Measurements from ENCODE around the gene OSBP2. TPM values are rescaled to one million over a fixed set of nuclear protein-coding genes. Genes with fewer than 3 reads are reported as not detected.

OSBP2 gene
- total and polyA plus RNA-seq, 2 experiments from 2014 or later = 2.1 to 2.9 TPM

DNA sequence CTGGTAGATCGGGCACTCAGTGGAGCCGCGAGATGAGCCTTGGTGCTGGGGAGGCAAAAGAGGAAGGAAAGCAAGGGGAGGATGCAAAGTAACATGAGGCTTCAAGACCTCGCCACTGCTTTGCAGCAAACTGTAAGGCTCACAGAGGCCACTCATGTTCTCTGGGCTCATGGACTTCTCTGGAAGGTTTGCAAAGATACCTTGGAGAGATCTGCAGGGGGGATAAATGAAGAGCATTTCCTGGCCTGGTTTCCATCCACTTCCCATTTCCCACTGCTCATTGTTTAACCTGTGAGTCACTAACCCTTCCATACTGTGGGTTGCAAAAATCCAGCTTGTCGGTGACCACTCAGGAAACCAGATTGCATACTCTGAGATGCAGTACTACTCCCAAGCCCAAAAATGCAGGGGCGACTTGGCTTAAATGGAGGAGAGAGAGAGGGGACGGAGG is 38.5 kb downstream of the OSBP2 start:
- Histone ChIP-seq H2AFZ (no peak overlapping the region), H3K4me3 (no peak overlapping the region), H4K20me1 (replicated peaks; ENCODE audit: insufficient read depth) (no peaks in the 10 kb centered on the region), H3K79me2 (replicated peaks; ENCODE audit: insufficient read depth) (no peaks in the 10 kb centered on the region), H3K4me1 (ENCODE audit: insufficient read depth) (peaks cover 3% of the 10 kb centered on the region; the same call in 1 of the 2 replicates), H3F3A (replicated peaks; ENCODE audit: low read depth) (no peaks in the 10 kb centered on the region), H3K4me2 (no peak overlapping the region), H3K27me3 (ENCODE audit: insufficient read depth) (no peaks in the 10 kb centered on the region), H3K36me3 (ENCODE audit: insufficient read depth) (no peaks in the 10 kb centered on the region), H3K27ac (ENCODE audit: low read depth) (no peak overlapping the region), H3K9me2 (ENCODE audit: insufficient read depth) (no peaks in the 10 kb centered on the region)
- TF ChIP-seq NANOG (IDR thresholded peaks at IDR 0.05; ENCODE audit: borderline replicate concordance) (no peak), JUNB (IDR thresholded peaks at IDR 0.05; ENCODE audit: unreplicated experiment) (no peak), CREB1 (CRISPR knock-in tag; IDR thresholded peaks at IDR 0.05; ENCODE audit: low read depth) (no peak), STAT1 (IDR thresholded peaks at IDR 0.05; ENCODE audit: unreplicated experiment) (no peak), ZNF114 (CRISPR knock-in tag; IDR thresholded peaks at IDR 0.05) (no peak), EZH2 (IDR thresholded peaks at IDR 0.05; ENCODE audit: low read depth, unreplicated experiment) (no peak), ZNF331 (CRISPR knock-in tag; IDR thresholded peaks at IDR 0.05; ENCODE audit: low read depth) (no peak), POLR2AphosphoS5 (IDR thresholded peaks at IDR 0.05; ENCODE audit: low read depth) (no peak), EZH2phosphoT487 (IDR thresholded peaks at IDR 0.05; ENCODE audit: unreplicated experiment) (no peak)
- TF ChIP-seq, protein P1, sequence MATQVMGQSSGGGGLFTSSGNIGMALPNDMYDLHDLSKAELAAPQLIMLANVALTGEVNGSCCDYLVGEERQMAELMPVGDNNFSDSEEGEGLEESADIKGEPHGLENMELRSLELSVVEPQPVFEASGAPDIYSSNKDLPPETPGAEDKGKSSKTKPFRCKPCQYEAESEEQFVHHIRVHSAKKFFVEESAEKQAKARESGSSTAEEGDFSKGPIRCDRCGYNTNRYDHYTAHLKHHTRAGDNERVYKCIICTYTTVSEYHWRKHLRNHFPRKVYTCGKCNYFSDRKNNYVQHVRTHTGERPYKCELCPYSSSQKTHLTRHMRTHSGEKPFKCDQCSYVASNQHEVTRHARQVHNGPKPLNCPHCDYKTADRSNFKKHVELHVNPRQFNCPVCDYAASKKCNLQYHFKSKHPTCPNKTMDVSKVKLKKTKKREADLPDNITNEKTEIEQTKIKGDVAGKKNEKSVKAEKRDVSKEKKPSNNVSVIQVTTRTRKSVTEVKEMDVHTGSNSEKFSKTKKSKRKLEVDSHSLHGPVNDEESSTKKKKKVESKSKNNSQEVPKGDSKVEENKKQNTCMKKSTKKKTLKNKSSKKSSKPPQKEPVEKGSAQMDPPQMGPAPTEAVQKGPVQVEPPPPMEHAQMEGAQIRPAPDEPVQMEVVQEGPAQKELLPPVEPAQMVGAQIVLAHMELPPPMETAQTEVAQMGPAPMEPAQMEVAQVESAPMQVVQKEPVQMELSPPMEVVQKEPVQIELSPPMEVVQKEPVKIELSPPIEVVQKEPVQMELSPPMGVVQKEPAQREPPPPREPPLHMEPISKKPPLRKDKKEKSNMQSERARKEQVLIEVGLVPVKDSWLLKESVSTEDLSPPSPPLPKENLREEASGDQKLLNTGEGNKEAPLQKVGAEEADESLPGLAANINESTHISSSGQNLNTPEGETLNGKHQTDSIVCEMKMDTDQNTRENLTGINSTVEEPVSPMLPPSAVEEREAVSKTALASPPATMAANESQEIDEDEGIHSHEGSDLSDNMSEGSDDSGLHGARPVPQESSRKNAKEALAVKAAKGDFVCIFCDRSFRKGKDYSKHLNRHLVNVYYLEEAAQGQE (IDR thresholded peaks at IDR 0.05; ENCODE audit: unreplicated experiment) = no peak
- TF ChIP-seq, protein P2, sequence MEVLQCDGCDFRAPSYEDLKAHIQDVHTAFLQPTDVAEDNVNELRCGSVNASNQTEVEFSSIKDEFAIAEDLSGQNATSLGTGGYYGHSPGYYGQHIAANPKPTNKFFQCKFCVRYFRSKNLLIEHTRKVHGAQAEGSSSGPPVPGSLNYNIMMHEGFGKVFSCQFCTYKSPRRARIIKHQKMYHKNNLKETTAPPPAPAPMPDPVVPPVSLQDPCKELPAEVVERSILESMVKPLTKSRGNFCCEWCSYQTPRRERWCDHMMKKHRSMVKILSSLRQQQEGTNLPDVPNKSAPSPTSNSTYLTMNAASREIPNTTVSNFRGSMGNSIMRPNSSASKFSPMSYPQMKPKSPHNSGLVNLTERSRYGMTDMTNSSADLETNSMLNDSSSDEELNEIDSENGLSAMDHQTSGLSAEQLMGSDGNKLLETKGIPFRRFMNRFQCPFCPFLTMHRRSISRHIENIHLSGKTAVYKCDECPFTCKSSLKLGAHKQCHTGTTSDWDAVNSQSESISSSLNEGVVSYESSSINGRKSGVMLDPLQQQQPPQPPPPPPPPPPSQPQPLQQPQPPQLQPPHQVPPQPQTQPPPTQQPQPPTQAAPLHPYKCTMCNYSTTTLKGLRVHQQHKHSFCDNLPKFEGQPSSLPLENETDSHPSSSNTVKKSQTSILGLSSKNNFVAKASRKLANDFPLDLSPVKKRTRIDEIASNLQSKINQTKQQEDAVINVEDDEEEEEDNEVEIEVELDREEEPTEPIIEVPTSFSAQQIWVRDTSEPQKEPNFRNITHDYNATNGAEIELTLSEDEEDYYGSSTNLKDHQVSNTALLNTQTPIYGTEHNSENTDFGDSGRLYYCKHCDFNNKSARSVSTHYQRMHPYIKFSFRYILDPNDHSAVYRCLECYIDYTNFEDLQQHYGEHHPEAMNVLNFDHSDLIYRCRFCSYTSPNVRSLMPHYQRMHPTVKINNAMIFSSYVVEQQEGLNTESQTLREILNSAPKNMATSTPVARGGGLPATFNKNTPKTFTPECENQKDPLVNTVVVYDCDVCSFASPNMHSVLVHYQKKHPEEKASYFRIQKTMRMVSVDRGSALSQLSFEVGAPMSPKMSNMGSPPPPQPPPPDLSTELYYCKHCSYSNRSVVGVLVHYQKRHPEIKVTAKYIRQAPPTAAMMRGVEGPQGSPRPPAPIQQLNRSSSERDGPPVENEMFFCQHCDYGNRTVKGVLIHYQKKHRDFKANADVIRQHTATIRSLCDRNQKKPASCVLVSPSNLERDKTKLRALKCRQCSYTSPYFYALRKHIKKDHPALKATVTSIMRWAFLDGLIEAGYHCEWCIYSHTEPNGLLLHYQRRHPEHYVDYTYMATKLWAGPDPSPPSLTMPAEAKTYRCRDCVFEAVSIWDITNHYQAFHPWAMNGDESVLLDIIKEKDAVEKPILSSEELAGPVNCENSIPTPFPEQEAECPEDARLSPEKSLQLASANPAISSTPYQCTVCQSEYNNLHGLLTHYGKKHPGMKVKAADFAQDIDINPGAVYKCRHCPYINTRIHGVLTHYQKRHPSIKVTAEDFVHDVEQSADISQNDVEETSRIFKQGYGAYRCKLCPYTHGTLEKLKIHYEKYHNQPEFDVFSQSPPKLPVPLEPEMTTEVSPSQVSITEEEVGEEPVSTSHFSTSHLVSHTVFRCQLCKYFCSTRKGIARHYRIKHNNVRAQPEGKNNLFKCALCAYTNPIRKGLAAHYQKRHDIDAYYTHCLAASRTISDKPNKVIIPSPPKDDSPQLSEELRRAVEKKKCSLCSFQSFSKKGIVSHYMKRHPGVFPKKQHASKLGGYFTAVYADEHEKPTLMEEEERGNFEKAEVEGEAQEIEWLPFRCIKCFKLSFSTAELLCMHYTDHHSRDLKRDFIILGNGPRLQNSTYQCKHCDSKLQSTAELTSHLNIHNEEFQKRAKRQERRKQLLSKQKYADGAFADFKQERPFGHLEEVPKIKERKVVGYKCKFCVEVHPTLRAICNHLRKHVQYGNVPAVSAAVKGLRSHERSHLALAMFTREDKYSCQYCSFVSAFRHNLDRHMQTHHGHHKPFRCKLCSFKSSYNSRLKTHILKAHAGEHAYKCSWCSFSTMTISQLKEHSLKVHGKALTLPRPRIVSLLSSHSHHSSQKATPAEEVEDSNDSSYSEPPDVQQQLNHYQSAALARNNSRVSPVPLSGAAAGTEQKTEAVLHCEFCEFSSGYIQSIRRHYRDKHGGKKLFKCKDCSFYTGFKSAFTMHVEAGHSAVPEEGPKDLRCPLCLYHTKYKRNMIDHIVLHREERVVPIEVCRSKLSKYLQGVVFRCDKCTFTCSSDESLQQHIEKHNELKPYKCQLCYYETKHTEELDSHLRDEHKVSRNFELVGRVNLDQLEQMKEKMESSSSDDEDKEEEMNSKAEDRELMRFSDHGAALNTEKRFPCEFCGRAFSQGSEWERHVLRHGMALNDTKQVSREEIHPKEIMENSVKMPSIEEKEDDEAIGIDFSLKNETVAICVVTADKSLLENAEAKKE (CRISPR knock-in tag; IDR thresholded peaks at IDR 0.05) = no peak
- TF ChIP-seq, protein P3, sequence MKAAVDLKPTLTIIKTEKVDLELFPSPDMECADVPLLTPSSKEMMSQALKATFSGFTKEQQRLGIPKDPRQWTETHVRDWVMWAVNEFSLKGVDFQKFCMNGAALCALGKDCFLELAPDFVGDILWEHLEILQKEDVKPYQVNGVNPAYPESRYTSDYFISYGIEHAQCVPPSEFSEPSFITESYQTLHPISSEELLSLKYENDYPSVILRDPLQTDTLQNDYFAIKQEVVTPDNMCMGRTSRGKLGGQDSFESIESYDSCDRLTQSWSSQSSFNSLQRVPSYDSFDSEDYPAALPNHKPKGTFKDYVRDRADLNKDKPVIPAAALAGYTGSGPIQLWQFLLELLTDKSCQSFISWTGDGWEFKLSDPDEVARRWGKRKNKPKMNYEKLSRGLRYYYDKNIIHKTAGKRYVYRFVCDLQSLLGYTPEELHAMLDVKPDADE (IDR thresholded peaks at IDR 0.05) = no peak
- TF ChIP-seq, protein P4, sequence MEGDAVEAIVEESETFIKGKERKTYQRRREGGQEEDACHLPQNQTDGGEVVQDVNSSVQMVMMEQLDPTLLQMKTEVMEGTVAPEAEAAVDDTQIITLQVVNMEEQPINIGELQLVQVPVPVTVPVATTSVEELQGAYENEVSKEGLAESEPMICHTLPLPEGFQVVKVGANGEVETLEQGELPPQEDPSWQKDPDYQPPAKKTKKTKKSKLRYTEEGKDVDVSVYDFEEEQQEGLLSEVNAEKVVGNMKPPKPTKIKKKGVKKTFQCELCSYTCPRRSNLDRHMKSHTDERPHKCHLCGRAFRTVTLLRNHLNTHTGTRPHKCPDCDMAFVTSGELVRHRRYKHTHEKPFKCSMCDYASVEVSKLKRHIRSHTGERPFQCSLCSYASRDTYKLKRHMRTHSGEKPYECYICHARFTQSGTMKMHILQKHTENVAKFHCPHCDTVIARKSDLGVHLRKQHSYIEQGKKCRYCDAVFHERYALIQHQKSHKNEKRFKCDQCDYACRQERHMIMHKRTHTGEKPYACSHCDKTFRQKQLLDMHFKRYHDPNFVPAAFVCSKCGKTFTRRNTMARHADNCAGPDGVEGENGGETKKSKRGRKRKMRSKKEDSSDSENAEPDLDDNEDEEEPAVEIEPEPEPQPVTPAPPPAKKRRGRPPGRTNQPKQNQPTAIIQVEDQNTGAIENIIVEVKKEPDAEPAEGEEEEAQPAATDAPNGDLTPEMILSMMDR (conservative IDR thresholded peaks at IDR 0.05; ENCODE audit: low read depth in 2 of 2) = no peak
- Mint-ChIP-seq H3K4me3 (no peak overlapping the region), H3K36me3 (ENCODE audit: low read depth) (no peaks in the 10 kb centered on the region), H3K27ac (no peak overlapping the region), H3K27me3 (ENCODE audit: insufficient read depth, low read depth, poor library complexity) (peaks cover 4% of the 10 kb centered on the region), H3K4me1 (peaks cover 9% of the 10 kb centered on the region; the same call in 2 of the 3 replicates), H3K9me3 (no peaks in the 10 kb centered on the region)
- DNase-seq (ENCODE audit: low spot score) = no peak
- no peak for ATAC-seq
